Posterior vena cava (tissue), 2 donors: Measurements from ENCODE around the gene SYTL3. TPM values are rescaled to one million over a fixed set of nuclear protein-coding genes. Genes with fewer than 3 reads are reported as not detected.

Experiments
- DNase-seq: peaks from one replicate; pipeline ENCODE4 v3.0.0-alpha.2; 2020; ENCODE audit warnings: low spot score
- intact Hi-C, 2 donors: fragments of 100-400 bp; cut with DNase I; formaldehyde crosslinking; loops; one replicate each; pipeline versions ENCODE4 v1.14.1 to v1.14.2; 2022 to 2023
- total RNA-seq, 2 donors: library from RNA; stranded (reverse); fragmentation: NEBNext Ultra II Directional; extraction: Animal tissue kit (Norgen Biotek cat#: 25700); gene quantifications; one replicate each; pipeline ENCODE4 v1.2.1, GENCODE V29; 2021
- donor health status: DM: yes; HTN: yes; CAD: no.
- donor health status: DM: yes; HTN: yes; CAD: no.

The SYTL3 gene
- total RNA-seq, 2 donors from 2014 or later: 2.0 to 6.5 TPM

- intact Hi-C loops: no loop called here
- DNase-seq: peak; percentile 60
These were observed 88.1 kb downstream of the SYTL3 start for GRCh38 chr6:158737710-158738615.

- intact Hi-C loops: no loop called here
These were observed 89.8 kb downstream of the SYTL3 start for GRCh38 chr6:158739673-158740072.

GRCh38 chr6:158743033-158743651 is 93.3 kb downstream of the SYTL3 start:
- intact Hi-C loops: no loop called here
- DNase-seq: no peak

More at GRCh38 chr6:158739673-158740072, 89.8 kb downstream of the SYTL3 start:
- no peak for DNase-seq

- DNase-seq: no peak
- intact Hi-C loops: no loop called here
These were observed 95.2 kb downstream of the SYTL3 start for GRCh38 chr6:158744986-158745430.

GRCh38 chr6:158751224-158751623 is 101.4 kb downstream of the SYTL3 start:
- intact Hi-C loops: no loop called here
- DNase-seq: no peak

GRCh38 chr6:158751921-158752320 is 102.1 kb downstream of the SYTL3 start:
- DNase-seq: no peak
- intact Hi-C loops: no loop called here

GRCh38 chr6:158752613-158753012 is 102.8 kb downstream of the SYTL3 start:
- intact Hi-C loops: no loop called here

GRCh38 chr6:158753811-158754210 is 104.0 kb downstream of the SYTL3 start:
- DNase-seq: no peak
- intact Hi-C loops: no loop called here

More at GRCh38 chr6:158752613-158753012, 102.8 kb downstream of the SYTL3 start:
- no peak for DNase-seq

- intact Hi-C loops: no loop called here
These were observed 104.9 kb downstream of the SYTL3 start for GRCh38 chr6:158754738-158755137.

GRCh38 chr6:158755636-158756035 is 105.8 kb downstream of the SYTL3 start:
- intact Hi-C loops: no loop called here
- DNase-seq: no peak

More at GRCh38 chr6:158754738-158755137, 104.9 kb downstream of the SYTL3 start:
- no peak for DNase-seq

GRCh38 chr6:158756126-158756525 is 106.3 kb downstream of the SYTL3 start:
- intact Hi-C loops: no loop called here
- no peak for DNase-seq

GRCh38 chr6:158756977-158757752 is 107.3 kb downstream of the SYTL3 start:
- intact Hi-C loops: no loop called here
- no peak for DNase-seq

GRCh38 chr6:158757753-158758090 is 107.9 kb downstream of the SYTL3 start:
- no peak for DNase-seq
- intact Hi-C loops: no loop called here

GRCh38 chr6:158758451-158758860 is 108.6 kb downstream of the SYTL3 start:
- intact Hi-C loops: no loop called here
- DNase-seq: no peak

- intact Hi-C loops: no loop called here
- no peak for DNase-seq
These were observed 109.2 kb downstream of the SYTL3 start for GRCh38 chr6:158758941-158759479.

GRCh38 chr6:158759966-158760617 is 110.2 kb downstream of the SYTL3 start:
- intact Hi-C loops: no loop called here
- DNase-seq: no peak

- DNase-seq: no peak
- intact Hi-C loops: no loop called here
These were observed 110.9 kb downstream of the SYTL3 start for GRCh38 chr6:158760618-158761250.

- no peak for DNase-seq
- intact Hi-C loops: no loop called here
These were observed 111.9 kb downstream of the SYTL3 start for GRCh38 chr6:158761746-158762145.
